HG02678 (cell line): ENCODE data around the gene SLC10A7.

Source experiments
- ATAC-seq: cut with Tn5 transposase; IDR thresholded peaks from one replicate; pipeline ENCODE4 v1.9.1; 2021; ENCODE audit warnings: mild to moderate bottlenecking, moderate library complexity; ENCODE audit not compliant: unreplicated experiment

Gene SLC10A7

DNA sequence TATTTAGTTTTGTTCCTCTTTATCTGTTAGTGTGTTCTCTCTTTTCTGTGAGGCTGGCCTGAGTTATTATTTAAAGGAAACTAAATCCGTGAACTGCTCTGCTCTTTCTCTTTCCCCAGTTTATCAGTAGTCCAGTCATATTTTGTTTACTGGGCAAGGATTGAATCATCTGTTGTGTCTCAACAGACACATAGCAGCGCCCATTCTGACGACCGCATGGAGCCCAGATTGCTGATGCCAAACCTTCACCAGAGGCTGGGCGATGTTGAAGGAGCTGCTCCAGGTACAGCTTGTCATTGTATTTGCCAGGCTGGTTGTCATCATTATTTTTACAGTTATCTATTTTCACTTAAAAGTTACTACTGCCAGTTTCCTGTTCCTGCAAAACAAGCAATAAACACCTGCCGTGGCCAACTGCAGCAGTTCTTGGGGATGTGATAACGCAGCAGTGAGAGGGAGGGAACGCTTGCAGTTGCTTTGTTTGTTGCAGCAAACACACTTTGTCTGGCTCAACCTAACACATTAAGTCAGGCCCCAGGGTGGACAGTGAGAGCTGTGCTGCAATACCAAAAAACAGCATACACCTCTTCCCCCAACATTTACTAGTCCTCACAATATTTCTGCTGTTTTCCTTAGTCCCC is 297.3 kb downstream of the SLC10A7 start:
- ATAC-seq = no peak

DNA sequence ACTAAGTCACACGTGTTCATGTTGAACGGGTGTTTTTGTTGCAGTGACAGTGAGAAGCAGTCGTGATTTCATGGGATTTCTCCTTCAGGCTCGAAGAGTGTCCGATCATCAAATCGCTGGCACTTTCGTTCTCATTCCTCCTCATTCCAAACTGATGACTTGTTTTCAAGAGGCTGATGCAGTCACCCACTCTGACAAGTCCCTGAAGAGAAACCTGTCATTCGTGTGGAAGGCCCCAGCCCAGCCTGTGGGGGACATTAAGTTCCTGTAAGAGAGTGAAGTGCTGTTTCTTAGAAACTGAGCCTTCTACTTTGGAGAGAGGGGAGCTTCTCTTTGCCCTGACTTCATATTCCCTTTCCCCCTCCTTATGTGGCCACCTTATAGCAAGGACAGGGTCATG is 299.4 kb downstream of the SLC10A7 start:
- ATAC-seq = no peak

DNA sequence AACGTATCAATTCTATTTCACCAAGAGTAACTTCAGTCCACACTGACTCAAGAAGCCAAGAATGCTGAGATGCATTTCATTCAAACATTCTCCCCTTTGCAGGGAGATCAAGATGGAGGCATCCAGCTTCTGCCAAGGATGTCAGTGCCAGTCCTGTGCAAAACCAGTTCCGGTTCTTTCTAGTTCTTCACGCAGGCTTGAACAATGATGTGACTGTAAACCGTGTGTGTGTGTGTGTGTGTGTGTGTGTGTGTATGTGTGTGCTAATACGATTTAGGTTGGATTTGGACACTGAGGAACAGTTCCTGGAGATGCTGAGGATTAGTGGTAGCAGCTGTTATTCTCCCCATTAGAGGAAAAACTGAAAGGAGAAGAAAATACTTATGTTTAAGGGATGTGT is 307.5 kb downstream of the SLC10A7 start, which contains the start of gene REELD1:
REELD1 (plus strand) TSS at position 301 of the 400 bp plus-strand sequence. CDS start 2,415 bp downstream, outside the sequence.
- ATAC-seq = no peak

DNA sequence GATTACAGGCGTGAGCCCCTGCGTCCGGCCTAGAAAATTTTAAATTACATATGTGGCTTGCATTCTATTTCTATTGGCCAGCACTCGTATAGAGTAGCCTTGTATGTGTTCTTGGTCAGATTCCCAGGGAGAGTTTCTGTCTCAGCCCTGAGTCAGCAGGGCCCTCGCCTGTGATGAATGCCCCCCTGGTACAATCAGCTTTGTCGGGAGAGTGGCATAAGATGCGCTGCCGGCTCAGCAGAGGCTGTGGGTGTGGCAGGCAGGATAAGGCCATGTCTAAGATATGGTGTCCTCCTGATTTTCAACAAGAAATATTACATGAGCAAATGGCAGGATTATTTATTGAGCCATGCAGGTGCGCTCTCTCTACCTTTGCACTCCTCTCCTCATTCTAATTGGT is 309.0 kb downstream of the SLC10A7 start:
- ATAC-seq = no peak

DNA sequence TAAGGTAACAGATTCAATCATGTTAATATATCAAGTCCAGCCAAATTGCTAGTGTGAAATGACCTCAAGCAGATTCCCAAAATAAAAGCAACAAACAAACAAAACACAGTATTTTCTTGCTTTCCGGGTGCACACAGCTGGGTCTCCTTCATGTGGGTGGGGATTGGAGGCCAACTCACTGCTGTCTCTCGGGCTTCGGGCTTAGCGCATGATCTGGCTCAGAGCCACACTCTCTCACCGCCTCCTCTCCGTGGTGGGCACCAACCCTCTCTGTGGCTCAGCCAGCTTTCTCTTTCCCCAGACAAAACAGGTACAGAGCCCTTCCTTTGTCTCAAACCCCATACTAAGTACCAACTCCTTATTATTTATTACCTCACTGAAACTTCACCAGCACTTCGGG is 310.3 kb downstream of the SLC10A7 start:
- no peak for ATAC-seq

DNA sequence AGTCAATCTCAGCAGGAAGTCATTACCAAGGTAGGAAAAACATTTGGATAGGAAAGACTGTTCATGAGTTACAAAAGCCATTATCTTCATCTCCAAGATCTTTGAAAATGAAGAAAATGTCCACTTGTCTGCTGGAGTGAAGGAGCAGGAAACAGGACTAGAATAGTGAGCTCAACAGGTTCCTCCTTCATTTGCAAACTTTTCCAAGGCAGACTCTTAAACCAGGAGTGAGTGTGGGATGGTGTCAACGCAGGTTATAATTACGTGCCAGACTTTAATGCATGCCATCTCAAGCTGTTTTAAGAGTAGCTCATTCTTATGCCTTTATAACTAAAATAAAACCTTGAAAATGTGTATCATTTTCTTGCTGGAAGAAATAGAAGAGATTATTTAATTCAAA is 310.9 kb downstream of the SLC10A7 start:
- no peak for ATAC-seq

DNA sequence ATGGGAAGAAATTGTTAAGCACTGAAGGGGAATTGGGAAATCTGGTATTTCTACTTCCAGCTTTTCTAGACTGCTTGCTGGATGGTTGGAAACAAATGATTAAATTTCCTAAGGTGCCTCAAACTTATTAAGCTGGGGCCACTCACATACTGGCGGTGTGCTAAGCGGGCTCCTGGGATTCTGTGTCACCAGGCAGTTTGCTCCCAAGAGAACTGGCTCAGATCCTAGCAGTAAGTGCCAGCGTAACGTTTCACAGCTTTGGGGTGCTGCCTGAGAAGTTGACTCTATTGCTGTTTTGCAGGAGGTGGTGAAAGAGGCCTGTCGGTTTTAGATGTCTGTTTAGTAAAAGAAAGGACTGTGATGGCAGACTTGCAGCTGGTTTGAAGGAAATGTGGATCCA is 314.3 kb downstream of the SLC10A7 start:
- no peak for ATAC-seq
